ENCODE results near the gene PCYOX1L.

- no peak for TF ChIP-seq ZBTB1 (CRISPR knock-in tag; IDR thresholded peaks at IDR 0.05; ENCODE audit: borderline replicate concordance, low read depth)
- no peak for TF ChIP-seq CTCF (IDR thresholded peaks at IDR 0.05 in 2 of 3, conservative IDR thresholded peaks at IDR 0.05 in 1 of 3; ENCODE audit: insufficient read depth in 2 of 3, low read depth in 1 of 3, low read length in 3 of 3)
Observed at GRCh38 chr5:149323621-149324205, 34.1 kb upstream of the PCYOX1L start.

Measured in K562 (cell line).